Gastrocnemius medialis (tissue), 4 donors: ENCODE measurements around the gene TIMM17B.

ENCODE experiments used
- CTCF ChIP-seq, 5 experiments: fragments of 450-650 bp in 3 of 5; fragments of 200-600 bp in 2 of 5; sonication (generic) in 2 of 5; IDR thresholded peaks in 4 of 5; conservative IDR thresholded peaks in 1 of 5; 1 replicate in 4 of 5; 2 replicates in 1 of 5; pipeline ENCODE4 v1.5.1; 2016 to 2019; ENCODE audit warnings: antibody characterized with exemption in 5 of 5, mild to moderate bottlenecking in 3 of 5, moderate library complexity in 3 of 5
- POLR2A ChIP-seq, 2 donors: fragments of 450-650 bp; IDR thresholded peaks; one replicate each; pipeline ENCODE4 v1.6.1; 2017; ENCODE audit warnings: antibody characterized with exemption in 2 of 2, mild to moderate bottlenecking in 2 of 2, moderate library complexity in 2 of 2

DNA sequence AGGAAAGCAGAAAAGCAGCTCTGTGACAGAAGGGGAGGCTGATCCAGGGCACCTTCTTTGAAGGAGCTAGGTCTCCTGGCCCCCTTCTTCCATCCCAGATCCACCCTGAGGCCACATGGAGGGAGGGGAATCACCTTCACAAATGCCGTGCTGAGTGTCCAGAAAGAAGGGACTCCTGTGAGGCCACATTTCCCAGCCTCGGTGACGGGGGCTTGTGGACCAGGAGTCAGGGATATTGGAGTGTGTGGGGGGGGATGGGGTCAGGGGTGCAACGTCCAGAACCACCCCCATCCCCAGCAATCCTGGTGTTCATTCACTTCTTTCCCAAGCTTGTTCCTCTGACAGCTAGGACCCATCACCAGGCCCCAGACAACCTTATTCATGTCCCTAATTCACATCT, 4.7 kb downstream of the TIMM17B start:
- no peak for TF ChIP-seq CTCF (IDR thresholded peaks at IDR 0.05 in 4 of 5, conservative IDR thresholded peaks at IDR 0.05 in 1 of 5)
- no peak for TF ChIP-seq POLR2A (IDR thresholded peaks at IDR 0.05)
